Ovary (tissue), 9 donors: Measurements from ENCODE around the gene TRIM66. TPM values are rescaled to one million over a fixed set of nuclear protein-coding genes. Genes with fewer than 3 reads are reported as not detected.
A peak's percentile ranks its signal among the peaks of the same experiment; 100 is the strongest.

Source experiments
- DNase-seq, 5 donors: peaks; one replicate each; pipeline ENCODE4 v3.0.0-alpha.2; 2019 to 2020
- H3K27ac ChIP-seq, 2 donors: fragments of 200-600 bp; one replicate each; pipeline versions ENCODE4 v1.5.1 to v1.8.0; 2019 to 2022
- H3K27me3 ChIP-seq: fragments of 200-600 bp; one replicate; pipeline ENCODE4 v1.8.0; 2022
- H3K36me3 ChIP-seq: fragments of 200-600 bp; sonication (generic); one replicate; pipeline ENCODE4 v1.5.1; 2019
- H3K4me1 ChIP-seq: one replicate; pipeline ENCODE4 v1.8.1; 2013; ENCODE audit warnings: mild to moderate bottlenecking, moderate library complexity; ENCODE audit not compliant: insufficient read depth
- H3K4me3 ChIP-seq: fragments of 200-600 bp; sonication (generic); one replicate; pipeline ENCODE4 v1.5.1; 2017
- H3K9me3 ChIP-seq, 2 donors: fragments of 200-600 bp in 1 of 2; sonication (generic) in 1 of 2; one replicate each; pipeline versions ENCODE4 v1.5.1 to v1.8.1; 2013 to 2019; ENCODE audit warnings: mild to moderate bottlenecking in 1 of 2, moderate library complexity in 1 of 2
- CTCF ChIP-seq, 3 donors: fragments of 450-650 bp in 2 of 3; fragments of 200-600 bp in 1 of 3; IDR thresholded peaks; one replicate each; pipeline versions ENCODE4 v1.5.1 to v1.8.0; 2016 to 2022; ENCODE audit warnings: antibody characterized with exemption in 3 of 3, mild to moderate bottlenecking in 1 of 3
- EP300 ChIP-seq: sonication (generic); formaldehyde crosslinking; IDR thresholded peaks from one replicate; pipeline ENCODE4 v1.6.1; 2017; ENCODE audit warnings: antibody characterized with exemption
- POLR2A ChIP-seq: fragments of 450-650 bp; IDR thresholded peaks from one replicate; pipeline ENCODE4 v1.6.1; 2017; ENCODE audit warnings: antibody characterized with exemption, mild to moderate bottlenecking, moderate library complexity
- WGBS, 3 donors: extraction: QIAGEN DNeasy Blood & Tissue Kit in 1 of 3; methylation state at CpG; one replicate each; pipeline versions ENCODE4 v1.1.5 to v1.1.7; 2013 to 2017; 5-methylcytosine and 5-hydroxymethylcytosine counted together
- intact Hi-C, 4 donors: fragments of 100-400 bp; cut with DNase I; formaldehyde crosslinking; loops; one replicate each; pipeline versions ENCODE4 v1.11.0 to v1.15.1; 2022 to 2023
- polyA plus RNA-seq, 2 donors: library from polyadenylated mRNA; stranded (reverse); fragments of 200-250 nt in 1 of 2; fragments of 350-450 nt in 1 of 2; fragmentation: Illumina TruSeq in 1 of 2; extraction: RNeasy Lipid Tissue Mini Kit (QIAGEN cat#74804) in 1 of 2; gene quantifications; one replicate each; pipeline ENCODE4 v1.2.3, GENCODE V29; 2013 to 2014
- total RNA-seq, 7 donors: library from RNA; depleted of rRNA in 2 of 7; stranded (reverse); fragments of >200 nt in 2 of 7; fragmentation: NEBNext Ultra II Directional in 3 of 7; extraction: Animal tissue kit (Norgen Biotek cat#: 25700) in 3 of 7; gene quantifications; one replicate each; pipeline versions ENCODE4 v1.1.0 to v1.2.4, GENCODE V29; 2016 to 2023
- donor health status: DM: no; HTN: no; CAD: no; lungs with moderate emphysema.
- donor health status: DM: no; HTN: no; CAD: no.
- donor health status: Bipolar disorder and iron deficiency.
- donor health status: DM: yes; HTN: yes; CAD: no.
- donor health status: DM: no; HTN: no; CAD: no.
- donor health status: DM: yes; HTN: yes; CAD: no.

TRIM66 gene
- total and polyA plus RNA-seq, 9 donors: 2.3 to 15.4 (median 4.9) TPM

- peak; percentile 65 to 73 (median 71) for DNase-seq
- no peak overlapping the region for H3K4me3 ChIP-seq
- no peaks in the 10 kb centered on the region for H3K36me3 ChIP-seq
- WGBS, 3 donors: 18 to 20% (median 18%) methylated on average over 11 of the region's 11 CpGs
- no peaks in the 10 kb centered on the region for H3K27me3 ChIP-seq
- H3K4me1 ChIP-seq: peaks cover 60% of the 10 kb centered on the region
- H3K27ac ChIP-seq: peak overlapping the region in 1 of 2 donors; percentile 88
- intact Hi-C loops: loop anchor here in 2 of 4 donors (5.0 to 10.0 kb wide), 2 partner anchors 87 to 89 kb away; no protein-coding TSS in a partner anchor
- H3K9me3 ChIP-seq: no peaks in the 10 kb centered on the region
- TF ChIP-seq EP300 (no peak), POLR2A (no peak), CTCF (IDR thresholded peaks at IDR 0.05) (no peak)
Observed at GRCh38 chr11:8717876-8718753, 35.6 kb upstream of the TRIM66 start.

GRCh38 chr11:8717544-8717875 is 35.0 kb upstream of the TRIM66 start:
- WGBS, 3 donors: 50 to 59% (median 52%) methylated on average over 8 to 9 of the region's 9 CpGs
- intact Hi-C loops: loop anchor here in 2 of 4 donors (5.0 to 10.0 kb wide), 2 partner anchors 87 to 90 kb away; no protein-coding TSS in a partner anchor
- Histone ChIP-seq H3K4me3 (no peak overlapping the region), H3K9me3 (no peaks in the 10 kb centered on the region), H3K4me1 (peaks cover 57% of the 10 kb centered on the region), H3K27ac (peak overlapping the region in 1 of 2 donors; percentile 88), H3K36me3 (no peaks in the 10 kb centered on the region), H3K27me3 (no peaks in the 10 kb centered on the region)
- no peak for TF ChIP-seq EP300
- TF ChIP-seq POLR2A: no peak
- TF ChIP-seq CTCF (IDR thresholded peaks at IDR 0.05): no peak
- no peak for DNase-seq

- Histone ChIP-seq H3K36me3 (no peaks in the 10 kb centered on the region), H3K27ac (peak overlapping the region; percentile 33 to 88), H3K9me3 (no peaks in the 10 kb centered on the region), H3K27me3 (no peaks in the 10 kb centered on the region), H3K4me1 (peaks cover 43% of the 10 kb centered on the region), H3K4me3 (no peak overlapping the region)
- 71 to 74% (median 73%) methylated on average over 15 of the region's 15 CpGs for WGBS, 3 donors
- no peak for DNase-seq
- intact Hi-C loops: loop anchor here in 2 of 4 donors (5.0 to 10.0 kb wide), 2 partner anchors 89 to 92 kb away; no protein-coding TSS in a partner anchor
- TF ChIP-seq CTCF (IDR thresholded peaks at IDR 0.05) (no peak), POLR2A (no peak), EP300 (no peak)
Observed at GRCh38 chr11:8715501-8715900, 33.0 kb upstream of the TRIM66 start.

- peak overlapping the region in 1 of 2 donors; percentile 88 for H3K27ac ChIP-seq
- H3K4me3 ChIP-seq: no peak overlapping the region
- peaks cover 37% of the 10 kb centered on the region for H3K4me1 ChIP-seq
- TF ChIP-seq EP300 (no peak), POLR2A (no peak), CTCF (IDR thresholded peaks at IDR 0.05) (no peak)
- DNase-seq: no peak
- H3K27me3 ChIP-seq: no peaks in the 10 kb centered on the region
- no peaks in the 10 kb centered on the region for H3K9me3 ChIP-seq
- H3K36me3 ChIP-seq: no peaks in the 10 kb centered on the region
- intact Hi-C loops: loop anchor here in 2 of 4 donors (5.0 to 10.0 kb wide), 2 partner anchors 90 to 93 kb away; no protein-coding TSS in a partner anchor
- WGBS, 3 donors: 71 to 82% (median 80%) methylated on average over 4 of the region's 4 CpGs
Observed at GRCh38 chr11:8714622-8715225, 32.3 kb upstream of the TRIM66 start.
